Epithelial cell of alveolus of lung (primary cell): ENCODE results near the gene ADK. TPM values are rescaled to one million over a fixed set of nuclear protein-coding genes. Genes with fewer than 3 reads are reported as not detected.

Experiments
- total RNA-seq: library from RNA; depleted of rRNA; stranded (reverse); fragments of >200 nt; gene quantifications from 2 replicates; pipeline ENCODE4 v1.2.1, GENCODE V29; 2015

The ADK gene
- 12.4 and 26.9 TPM in 2 replicates for total RNA-seq

DNA sequence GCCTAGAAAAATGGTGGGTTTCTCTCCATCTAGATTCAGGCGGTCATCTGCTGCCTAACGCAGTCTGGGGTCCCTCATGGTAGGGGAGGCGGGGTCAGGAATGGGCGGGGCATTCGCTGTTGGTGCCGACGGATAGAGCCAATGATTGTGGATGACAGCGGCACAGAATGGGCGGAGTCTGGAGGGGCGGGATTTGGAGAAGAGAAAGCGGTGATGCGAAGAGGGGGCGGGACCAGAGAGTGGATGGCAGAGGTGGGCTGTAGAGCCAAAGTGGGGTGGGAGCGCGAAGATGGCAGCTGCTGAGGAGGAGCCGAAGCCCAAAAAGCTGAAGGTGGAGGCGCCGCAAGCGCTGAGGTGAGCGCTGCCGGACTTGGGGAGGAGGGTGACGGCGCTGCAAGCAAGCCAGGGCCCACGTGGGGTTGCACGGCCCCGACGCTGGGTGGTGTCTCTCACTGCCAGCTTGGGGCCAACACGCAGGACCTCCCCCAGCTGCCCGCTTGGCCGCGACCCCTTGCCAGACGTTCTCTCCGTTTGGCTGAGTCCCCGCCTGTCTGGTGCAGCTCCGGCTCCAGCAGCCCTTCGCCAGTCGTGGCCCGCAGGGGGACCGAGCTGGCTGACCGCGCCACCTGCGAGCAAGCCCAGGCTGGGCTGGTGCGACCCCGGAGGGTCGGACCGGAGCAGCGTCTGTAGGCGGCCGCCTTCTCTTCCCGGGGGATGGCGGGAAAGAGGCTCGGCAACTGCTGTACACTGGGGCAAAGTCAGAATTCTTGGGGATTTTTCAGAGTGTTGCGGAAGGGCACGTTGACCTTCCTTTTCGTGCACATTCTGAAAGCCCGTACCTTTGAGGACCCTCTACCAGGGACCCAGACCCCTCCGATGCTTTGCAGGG is at the start of gene ADK:
Gene ADK (plus strand): TSS at position 232 of the 889 bp plus-strand sequence. CDS start 58 bp downstream, at position 290.

DNA sequence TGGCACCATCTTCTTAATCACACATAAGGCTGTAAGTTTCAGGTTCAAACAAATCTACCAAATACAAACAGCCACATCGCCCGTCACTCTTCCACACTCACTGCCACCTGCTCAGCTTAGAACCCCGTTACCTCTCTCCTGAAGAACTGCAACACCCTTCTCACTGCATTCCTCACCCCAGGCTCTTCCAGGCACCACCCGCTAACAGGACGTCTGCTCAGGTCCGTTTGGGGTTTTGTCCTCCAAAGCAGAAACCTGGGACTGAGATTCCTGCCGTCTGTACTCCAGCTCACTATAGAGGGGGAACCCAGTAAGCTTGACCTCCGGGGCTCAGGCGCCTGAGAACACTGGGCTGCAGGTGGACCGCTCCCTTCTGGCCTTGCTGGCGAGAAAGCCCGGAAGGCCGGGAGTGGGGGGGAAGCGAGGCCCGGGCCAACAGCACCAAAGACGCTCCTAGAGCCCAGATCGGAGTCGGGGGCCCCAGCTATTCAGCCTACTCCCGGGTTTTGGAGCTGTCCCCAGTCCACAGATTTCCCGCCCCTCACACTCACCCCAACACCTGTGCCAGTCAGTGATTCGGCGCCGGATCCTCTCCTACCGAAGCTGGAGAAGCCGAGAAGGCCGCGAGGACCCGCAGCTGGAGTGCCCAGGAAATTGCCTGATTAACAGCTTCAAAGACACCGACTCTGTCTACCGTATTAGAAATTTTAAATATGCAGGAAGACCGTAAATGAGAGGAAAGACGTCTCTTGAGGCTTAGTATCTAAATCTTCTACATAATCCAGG is 624 bp upstream of the ADK start, which contains the start of gene AP3M1:
Gene AP3M1 (minus strand): TSS at position 625 of the 786 bp plus-strand sequence. CDS start 12,449 bp downstream, outside the sequence.

Other genes starting within 250 kb of the ADK start
- 156 and 449 TPM in 2 replicates for gene PLAU, start 240.1 kb upstream of the ADK start, total RNA-seq
- 122 and 173 TPM in 2 replicates for gene VCL, start 153.1 kb upstream of the ADK start, total RNA-seq
- 28.3 and 29.9 TPM in 2 replicates for gene AP3M1, start 393 bp upstream of the ADK start, total RNA-seq